ENCODE data around the gene XPC.

XPC gene

GRCh38 chr3:14206548-14207177, 28.3 kb upstream of the XPC start:
- no peak for DNase-seq

GRCh38 chr3:14204515-14205284, 26.3 kb upstream of the XPC start:
- no peak for DNase-seq

GRCh38 chr3:14203521-14204079, 25.2 kb upstream of the XPC start:
- DNase-seq: peak; percentile 11

GRCh38 chr3:14202874-14203520, 24.6 kb upstream of the XPC start:
- DNase-seq: no peak

GRCh38 chr3:14201940-14202684, 23.7 kb upstream of the XPC start:
- DNase-seq: no peak

GRCh38 chr3:14200841-14201240, 22.4 kb upstream of the XPC start:
- DNase-seq: no peak

- DNase-seq: no peak
Observed at GRCh38 chr3:14200276-14200675, 21.9 kb upstream of the XPC start.

GRCh38 chr3:14199641-14200040, 21.2 kb upstream of the XPC start:
- DNase-seq: no peak

GRCh38 chr3:14194865-14195264, 16.5 kb upstream of the XPC start:
- no peak for DNase-seq

- no peak for DNase-seq
Observed at GRCh38 chr3:14188041-14188754, 9.8 kb upstream of the XPC start.

GRCh38 chr3:14186854-14187458, 8.6 kb upstream of the XPC start:
- DNase-seq: no peak

- no peak for DNase-seq
Observed at GRCh38 chr3:14183015-14183577, 4.7 kb upstream of the XPC start.

- DNase-seq: no peak
Observed at GRCh38 chr3:14181253-14181652, 2.9 kb upstream of the XPC start.

- no peak for DNase-seq
Observed at GRCh38 chr3:14179795-14180194, 1.4 kb upstream of the XPC start.

- DNase-seq: no peak
Observed at GRCh38 chr3:14179114-14179465, 689 bp upstream of the XPC start.

- no peak for DNase-seq
Observed at GRCh38 chr3:14177580-14178246, 688 bp downstream of the XPC start.

- peak; percentile 8 for DNase-seq
Observed at GRCh38 chr3:14175383-14176037, 2.9 kb downstream of the XPC start.

- no peak for DNase-seq
Observed at GRCh38 chr3:14174483-14174882, 3.9 kb downstream of the XPC start.

GRCh38 chr3:14172496-14172895, 5.9 kb downstream of the XPC start:
- no peak for DNase-seq

GRCh38 chr3:14170531-14171159, 7.8 kb downstream of the XPC start:
- DNase-seq: no peak

Data from stimulated activated naive CD4-positive, alpha-beta T cell treated with Interleukin-2 at 50 U/mL for 16 hours (primary cell).